WERI-Rb-1 (cell line): ENCODE data around the gene KRTAP10-11.

Source experiments
- DNase-seq: peaks from one replicate; pipeline ENCODE4 v3.0.0-alpha.2; 2020
- H3K27ac ChIP-seq: fragments of 250-450 bp; sonication (Bioruptor Pico); 2 replicates; pipeline ENCODE4 v1.5.1; 2020; ENCODE audit warnings: mild to moderate bottlenecking, moderate library complexity
- H3K27me3 ChIP-seq: fragments of 250-450 bp; sonication (Bioruptor Pico); 2 replicates; pipeline ENCODE4 v1.5.1; 2021; ENCODE audit warnings: mild to moderate bottlenecking, low read depth, moderate library complexity; ENCODE audit not compliant: insufficient read depth, severe bottlenecking
- H3K36me3 ChIP-seq: fragments of 250-450 bp; sonication (Bioruptor Pico); 2 replicates; pipeline ENCODE4 v1.5.1; 2020; ENCODE audit warnings: mild to moderate bottlenecking, moderate library complexity
- H3K4me3 ChIP-seq: 2 replicates; pipeline ENCODE4 v1.5.1; 2011; ENCODE audit warnings: low read depth, mild to moderate bottlenecking, control low read depth, low read length
- H3K9me3 ChIP-seq: fragments of 250-450 bp; sonication (Bioruptor Pico); 2 replicates; pipeline ENCODE4 v1.5.1; 2021; ENCODE audit warnings: mild to moderate bottlenecking, moderate library complexity; ENCODE audit not compliant: severe bottlenecking
- CTCF ChIP-seq: IDR thresholded peaks from 2 replicates; pipeline ENCODE4 v1.5.1; 2011; ENCODE audit warnings: low read depth, mild to moderate bottlenecking, control low read depth, inconsistent platforms, low read length

Gene KRTAP10-11

DNA sequence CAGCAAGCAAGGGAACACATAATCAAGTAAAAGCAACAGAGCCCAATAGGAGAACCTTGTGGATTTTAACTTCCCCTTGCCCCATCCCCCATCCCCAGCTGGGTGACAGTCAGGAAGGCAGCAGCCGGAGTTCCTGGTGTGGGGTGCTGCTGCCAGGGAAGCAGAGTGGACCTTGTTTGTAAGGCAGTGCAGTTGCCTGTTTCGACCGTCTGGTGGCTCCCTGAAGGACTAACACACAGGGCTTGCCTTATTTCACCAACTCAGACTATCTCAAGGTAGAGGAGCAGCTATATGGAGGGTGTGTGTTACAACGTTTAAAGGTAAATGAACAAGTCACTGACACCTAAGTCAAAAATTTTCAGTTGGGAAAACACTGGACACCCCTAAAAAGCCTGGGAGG, 27.7 kb upstream of the KRTAP10-11 start:
- peak; percentile 60 for TF ChIP-seq CTCF
- H3K27me3 ChIP-seq, result no peaks in the 10 kb centered on the region
- no peak overlapping the region for H3K4me3 ChIP-seq
- peak; percentile 58 for DNase-seq
- H3K9me3 ChIP-seq, result peaks cover 29% of the 10 kb centered on the region
- H3K27ac ChIP-seq, result no peak overlapping the region
- no peaks in the 10 kb centered on the region for H3K36me3 ChIP-seq

DNA sequence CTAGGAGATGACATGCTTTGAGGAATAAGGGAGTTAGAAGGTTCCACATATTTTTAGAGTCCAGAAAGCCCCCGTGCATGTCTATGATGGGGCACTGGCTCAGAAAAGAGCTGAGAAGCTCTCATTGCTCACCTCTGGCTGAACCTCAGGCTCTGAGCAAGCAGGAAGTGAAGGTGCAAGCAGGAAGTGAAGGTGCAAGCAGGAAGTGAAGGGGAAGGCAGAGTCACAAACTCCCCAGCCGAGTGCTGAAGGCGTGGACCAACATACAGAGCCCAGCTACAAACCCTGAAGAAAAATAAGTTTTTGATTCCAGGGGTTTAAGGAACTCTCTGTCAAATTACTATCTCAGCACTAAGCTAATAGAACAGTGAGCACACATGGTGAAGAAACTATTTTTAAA, 27.3 kb upstream of the KRTAP10-11 start:
- Histone ChIP-seq H3K4me3 (no peak overlapping the region), H3K27ac (no peak overlapping the region), H3K9me3 (peaks cover 32% of the 10 kb centered on the region), H3K36me3 (no peaks in the 10 kb centered on the region), H3K27me3 (no peaks in the 10 kb centered on the region)
- no peak for TF ChIP-seq CTCF
- DNase-seq, result no peak

DNA sequence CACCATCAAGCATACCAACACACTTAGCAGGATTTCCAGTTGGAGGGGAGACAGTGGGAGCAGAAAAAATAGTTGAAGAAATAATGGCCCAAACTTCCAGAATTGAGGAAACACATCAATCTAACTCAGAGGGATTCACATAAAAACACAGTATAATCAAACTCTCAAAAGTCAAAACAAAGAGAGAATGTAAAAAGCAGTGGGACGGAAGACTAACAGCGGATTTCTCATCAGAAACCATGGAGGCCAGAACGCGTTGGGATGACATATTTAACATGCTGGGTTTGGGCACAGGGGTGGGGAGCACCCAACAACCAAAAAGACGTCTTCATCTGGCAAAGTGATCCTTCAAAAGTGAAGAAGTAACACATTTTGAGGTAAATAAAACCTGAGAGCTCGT, 26.3 kb upstream of the KRTAP10-11 start:
- TF ChIP-seq CTCF, result no peak
- peaks cover 41% of the 10 kb centered on the region for H3K9me3 ChIP-seq
- H3K27ac ChIP-seq, result no peak overlapping the region
- H3K27me3 ChIP-seq, result no peaks in the 10 kb centered on the region
- H3K36me3 ChIP-seq, result no peaks in the 10 kb centered on the region
- DNase-seq, result no peak
- no peak overlapping the region for H3K4me3 ChIP-seq

DNA sequence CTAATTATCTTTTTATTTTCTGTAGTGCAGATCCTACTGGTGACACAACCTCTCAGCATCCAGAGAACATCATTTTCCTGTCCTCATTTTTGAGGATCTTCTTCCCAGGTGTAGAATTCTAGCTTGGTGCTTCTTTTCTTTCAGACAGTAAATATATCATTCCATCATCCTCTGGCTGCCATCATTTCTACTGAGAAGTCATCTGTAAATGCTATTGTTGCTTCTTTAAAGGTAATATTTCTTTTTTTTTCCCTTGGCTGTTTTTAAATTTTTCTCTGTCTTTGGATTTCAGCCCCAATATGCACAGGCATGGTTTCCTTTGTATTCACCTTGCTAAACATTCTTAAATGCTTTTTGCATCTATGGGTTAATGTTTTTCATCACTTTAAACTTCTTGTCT, 22.6 kb upstream of the KRTAP10-11 start:
- Histone ChIP-seq H3K9me3 (peaks cover 52% of the 10 kb centered on the region), H3K27ac (no peak overlapping the region), H3K36me3 (no peaks in the 10 kb centered on the region), H3K27me3 (no peaks in the 10 kb centered on the region), H3K4me3 (no peak overlapping the region)
- DNase-seq, result no peak
- no peak for TF ChIP-seq CTCF

DNA sequence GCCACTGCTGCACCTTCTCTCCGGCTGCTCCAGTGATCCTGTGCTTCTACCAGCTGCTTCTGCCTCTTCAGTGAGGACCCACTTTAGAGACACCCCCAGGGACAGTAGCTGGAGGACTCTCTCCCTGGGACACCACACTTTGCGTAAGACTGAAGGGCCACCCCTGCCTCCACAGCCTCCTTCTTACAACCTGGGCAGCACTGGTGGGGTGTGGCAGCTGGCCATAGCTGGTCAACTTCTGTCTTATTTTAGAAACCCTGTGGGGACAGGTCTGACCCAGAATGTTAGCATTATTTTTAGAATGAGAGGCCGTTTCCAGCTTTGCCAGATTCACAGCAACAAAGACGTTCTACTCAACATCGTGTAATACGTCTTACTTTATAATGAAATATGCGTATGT, 20.5 kb upstream of the KRTAP10-11 start:
- no peaks in the 10 kb centered on the region for H3K36me3 ChIP-seq
- no peak for TF ChIP-seq CTCF
- H3K9me3 ChIP-seq, result peaks cover 41% of the 10 kb centered on the region
- no peak for DNase-seq
- no peak overlapping the region for H3K27ac ChIP-seq
- H3K4me3 ChIP-seq, result no peak overlapping the region
- H3K27me3 ChIP-seq, result no peaks in the 10 kb centered on the region

DNA sequence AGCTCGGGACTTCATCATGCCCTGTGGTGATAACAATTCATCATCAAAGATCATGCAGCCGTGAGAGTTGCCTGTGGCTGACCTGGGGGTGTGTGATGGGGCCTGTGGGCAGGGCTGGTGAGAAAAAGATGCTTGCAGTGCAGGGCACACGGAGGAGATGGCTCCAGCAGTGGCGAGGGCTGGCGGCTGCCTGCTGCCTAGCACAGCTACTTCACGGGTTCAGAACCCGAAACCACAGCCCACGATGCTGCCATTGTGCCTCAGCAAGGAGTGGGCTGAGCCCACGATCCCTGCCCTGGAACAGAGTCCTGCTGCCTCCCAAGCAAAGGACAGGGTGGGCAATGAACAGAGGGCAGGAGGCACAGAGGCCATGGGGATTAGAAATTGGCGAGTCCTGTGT, 20.0 kb upstream of the KRTAP10-11 start:
- Histone ChIP-seq H3K9me3 (peaks cover 45% of the 10 kb centered on the region), H3K27me3 (no peaks in the 10 kb centered on the region), H3K4me3 (no peak overlapping the region), H3K36me3 (no peaks in the 10 kb centered on the region), H3K27ac (no peak overlapping the region)
- no peak for TF ChIP-seq CTCF
- no peak for DNase-seq
